Common myeloid progenitor, CD34-positive (primary cell): ENCODE results near the gene TUBGCP5.
"Not testable (repeated sequence)": the region's sequence is repeated elsewhere in the genome, so short reads cannot be mapped to it uniquely, and the experiment has no call there.

ENCODE experiments used
- CTCF ChIA-PET: fragments of 350-600 bp; sonication (Branson Sonifier 250); formaldehyde crosslinking; loops from one replicate; lab custom pipeline; 2021; ENCODE audit warnings: antibody characterized with exemption; lab: Charles Lee
- POLR2A ChIA-PET: fragments of 350-600 bp; sonication (Branson Sonifier 250); formaldehyde crosslinking; loops from one replicate; lab custom pipeline; 2021; ENCODE audit warnings: antibody characterized with exemption; lab: Charles Lee
- DNase-seq, 3 donors: peaks; one replicate each; pipeline versions ENCODE4 v3.0.0 to v3.0.0-alpha.2; 2013
- H3K27ac ChIP-seq, 2 experiments: 1 replicate in 1 of 2; 2 replicates in 1 of 2; pipeline ENCODE4 v1.7.0; 2013; ENCODE audit warnings: inconsistent platforms in 2 of 2, low read length in 2 of 2, mild to moderate bottlenecking in 2 of 2, low read depth in 1 of 2, moderate library complexity in 1 of 2; ENCODE audit not compliant: severe bottlenecking in 2 of 2, insufficient read depth in 1 of 2, poor library complexity in 1 of 2
- H3K27me3 ChIP-seq, 5 experiments: replicated peaks in 2 of 5; 1 replicate in 3 of 5; 2 replicates in 2 of 5; pipeline versions ENCODE4 v1.6.1 to v1.7.0; 2013; ENCODE audit warnings: low read length in 4 of 5, mild to moderate bottlenecking in 2 of 5, moderate library complexity in 2 of 5, inconsistent platforms in 1 of 5; ENCODE audit not compliant: insufficient read depth in 5 of 5, control insufficient read depth in 4 of 5
- H3K36me3 ChIP-seq, 4 experiments: 1 replicate in 2 of 4; 2 replicates in 2 of 4; pipeline versions ENCODE4 v1.6.1 to v1.7.0; 2013; ENCODE audit warnings: low read length in 3 of 4, control low read depth in 1 of 4, mild to moderate bottlenecking in 1 of 4; ENCODE audit not compliant: control insufficient read depth in 4 of 4, insufficient read depth in 4 of 4
- H3K4me1 ChIP-seq, 4 experiments: 1 replicate in 3 of 4; 2 replicates in 1 of 4; pipeline versions ENCODE4 v1.6.1 to v1.7.1; 2013; ENCODE audit warnings: low read length in 3 of 4, mild to moderate bottlenecking in 3 of 4, control low read depth in 1 of 4, inconsistent platforms in 1 of 4, moderate library complexity in 1 of 4; ENCODE audit not compliant: control insufficient read depth in 4 of 4, insufficient read depth in 4 of 4; ENCODE audit errors: control extremely low read depth in 1 of 4
- H3K4me3 ChIP-seq, 7 experiments: 1 replicate in 4 of 7; 2 replicates in 3 of 7; pipeline versions ENCODE4 v1.5.1 to v1.7.0; 2013; ENCODE audit warnings: mild to moderate bottlenecking in 7 of 7, low read length in 6 of 7, moderate library complexity in 6 of 7, inconsistent platforms in 2 of 7, low read depth in 2 of 7, control low read depth in 1 of 7; ENCODE audit not compliant: insufficient read depth in 4 of 7, control insufficient read depth in 1 of 7; ENCODE audit errors: extremely low read depth in 1 of 7
- H3K9me3 ChIP-seq, 5 experiments: 1 replicate in 4 of 5; 2 replicates in 1 of 5; pipeline versions ENCODE4 v1.6.1 to v1.7.1; 2013; ENCODE audit warnings: low read length in 4 of 5, mild to moderate bottlenecking in 2 of 5, inconsistent platforms in 1 of 5, low read depth in 1 of 5, moderate library complexity in 1 of 5; ENCODE audit not compliant: control insufficient read depth in 4 of 5, insufficient read depth in 2 of 5; ENCODE audit errors: control extremely low read depth in 1 of 5
- WGBS: methylation state at CpG from one replicate; pipeline ENCODE4 v1.1.5; 2013; ENCODE audit not compliant: insufficient coverage; 5-methylcytosine and 5-hydroxymethylcytosine counted together

The TUBGCP5 gene

GRCh38 chr15:23041736-23042135 lies 2.4 kb upstream of the TUBGCP5 start:
- H3K4me3 ChIP-seq, H3K27me3 ChIP-seq, DNase-seq, H3K9me3 ChIP-seq, POLR2A ChIA-PET, H3K36me3 ChIP-seq, H3K27ac ChIP-seq, CTCF ChIA-PET: not testable (repeated sequence)
- peaks cover 4 to 16% (median 10%) of the 10 kb centered on the region in 4 experiments for H3K4me1 ChIP-seq
- 92% methylated on average over 8 of the region's 8 CpGs for WGBS

DNA sequence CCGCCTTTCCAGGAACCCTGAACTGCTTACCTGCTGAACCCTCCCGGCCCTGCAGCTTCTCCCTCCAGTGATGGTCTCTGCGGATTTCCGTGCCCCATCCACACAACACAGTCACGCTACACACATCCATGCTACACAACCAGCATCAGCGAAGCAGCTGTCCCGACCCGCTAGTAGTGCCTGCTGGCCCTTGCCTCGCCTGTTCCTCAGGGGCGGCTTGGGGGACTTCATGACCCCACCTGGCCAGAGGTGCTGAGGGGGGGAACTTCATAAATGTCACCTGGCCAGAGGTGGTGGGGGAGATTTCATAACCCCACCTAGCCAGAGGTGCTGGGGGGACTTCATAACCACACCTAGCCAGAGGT lies 530 bp upstream of the TUBGCP5 start:
- Histone ChIP-seq H3K36me3 (peaks cover 0 to 8% (median 4%) of the 10 kb centered on the region in 4 experiments), H3K27me3 (no peaks in the 10 kb centered on the region), H3K27ac (peak overlapping the region; percentile 64 to 84), H3K4me3 (peak overlapping the region in 6 of 7 experiments; percentile 64 to 91 (median 80)), H3K4me1 (peaks cover 4 to 16% (median 10%) of the 10 kb centered on the region in 4 experiments), H3K9me3 (no peaks in the 10 kb centered on the region)
- ChIA-PET POLR2A (no interaction called here), CTCF (interaction anchor here (0.8 kb wide), 1 partner anchor 11 kb away, joined by 3 read pairs; no protein-coding TSS in a partner anchor)
- 48% methylated on average over 10 of the region's 10 CpGs for WGBS
- no peak for DNase-seq

DNA sequence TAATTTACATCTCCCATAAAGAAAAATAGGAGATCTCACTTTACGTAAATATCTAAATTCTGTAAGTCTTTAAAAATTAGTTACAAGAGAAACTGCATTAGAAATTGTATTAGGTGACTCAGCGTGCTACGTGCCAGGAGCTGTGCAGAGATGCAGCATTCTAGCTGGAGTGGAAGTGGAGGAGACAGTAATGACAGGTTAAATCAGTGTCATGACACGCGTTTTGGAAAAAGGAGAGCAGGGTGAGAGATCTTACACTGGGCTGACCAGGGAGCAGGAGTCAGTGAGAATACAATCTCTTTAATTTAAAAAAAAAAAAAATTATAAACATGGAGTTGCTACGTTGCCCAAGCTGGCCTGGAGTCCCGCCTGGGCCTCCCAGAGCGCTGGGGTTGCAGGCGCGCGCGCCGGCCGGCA lies 635 bp downstream of the TUBGCP5 start:
- no peaks in the 10 kb centered on the region for H3K9me3 ChIP-seq
- peak overlapping the region; percentile 64 to 84 for H3K27ac ChIP-seq
- DNase-seq, result peak in 1 of 3 donors; percentile 60
- peaks cover 4 to 16% (median 10%) of the 10 kb centered on the region in 4 experiments for H3K4me1 ChIP-seq
- H3K36me3 ChIP-seq, result peaks cover 0 to 18% (median 7%) of the 10 kb centered on the region in 4 experiments
- H3K4me3 ChIP-seq, result peak overlapping the region; percentile 64 to 91 (median 80)
- 1% methylated on average over 11 of the region's 14 CpGs for WGBS
- ChIA-PET POLR2A (no interaction called here), CTCF (no interaction called here)
- no peaks in the 10 kb centered on the region for H3K27me3 ChIP-seq

DNA sequence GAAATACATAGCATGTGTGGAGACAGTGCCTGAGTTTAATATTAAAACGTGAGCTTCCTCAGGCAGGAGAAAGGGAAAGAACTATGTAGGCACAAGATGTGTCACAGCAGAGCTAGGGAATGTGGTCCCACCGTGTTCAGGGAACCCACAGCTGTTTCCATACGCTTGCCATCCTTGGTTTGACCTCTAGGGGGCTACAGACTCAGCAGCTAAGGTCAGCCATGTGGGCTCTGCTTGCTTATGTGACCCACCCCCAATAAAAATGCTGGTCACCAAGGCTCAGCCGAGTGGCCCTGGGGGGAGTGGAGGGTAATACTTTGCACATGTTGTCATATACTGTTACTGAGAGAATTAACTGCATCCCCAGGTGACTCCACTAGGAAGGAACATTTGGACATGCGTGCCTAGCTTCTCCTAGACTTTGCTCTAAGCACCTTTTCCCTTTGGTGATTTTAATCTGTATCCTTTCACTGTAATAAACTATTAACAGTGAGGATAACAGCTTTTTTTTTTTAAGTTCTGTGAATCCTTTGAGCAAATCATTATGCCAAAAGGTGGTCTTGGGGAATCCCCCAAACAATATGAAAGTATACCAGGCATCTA lies 3.3 kb downstream of the TUBGCP5 start:
- WGBS, result 43% methylated on average over 3 of the region's 5 CpGs
- DNase-seq, result peak; percentile 57 to 73 (median 72)

DNA sequence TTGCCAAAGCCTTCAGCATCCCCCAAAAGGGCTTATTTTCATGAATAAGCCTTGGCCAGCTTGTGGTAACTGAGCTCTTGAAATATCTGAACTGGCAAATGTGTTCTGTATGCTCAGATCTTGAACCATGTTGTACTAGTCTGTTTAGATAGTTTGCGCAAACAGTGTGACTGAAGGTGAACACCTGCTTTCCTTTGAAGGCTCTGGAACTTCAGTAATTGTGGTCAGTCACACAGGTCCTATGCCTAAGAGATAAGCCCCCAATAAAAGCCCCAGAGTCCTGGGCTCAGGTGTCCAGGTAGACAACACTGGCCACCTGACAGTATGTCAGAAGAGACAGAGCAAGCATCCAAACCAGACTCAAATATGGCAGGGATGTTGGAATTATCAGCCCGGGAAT lies 5.4 kb downstream of the TUBGCP5 start:
- Histone ChIP-seq H3K27me3 (no peaks in the 10 kb centered on the region), H3K36me3 (peaks cover 6 to 44% (median 22%) of the 10 kb centered on the region in 4 experiments), H3K4me1 (peaks cover 3 to 9% (median 6%) of the 10 kb centered on the region in 4 experiments), H3K4me3 (no peak overlapping the region), H3K9me3 (no peaks in the 10 kb centered on the region), H3K27ac (no peak overlapping the region)
- CTCF ChIA-PET, result no interaction called here
- POLR2A ChIA-PET, result no interaction called here
- DNase-seq, result no peak
- WGBS, result 100% methylated on average over 2 of the region's 2 CpGs

More for the DNA sequence above, 3.3 kb downstream of the TUBGCP5 start:
- Histone ChIP-seq H3K27ac (no peak overlapping the region), H3K4me3 (no peak overlapping the region), H3K36me3 (peaks cover 2 to 28% (median 13%) of the 10 kb centered on the region in 4 experiments), H3K27me3 (no peaks in the 10 kb centered on the region), H3K4me1 (peaks cover 4 to 16% (median 10%) of the 10 kb centered on the region in 4 experiments), H3K9me3 (no peaks in the 10 kb centered on the region)
- ChIA-PET POLR2A (no interaction called here), CTCF (interaction anchor here (0.6 to 1.7 kb wide), 10 partner anchors 8 to 429 kb away, joined by 3 to 7 read pairs (median 4); no protein-coding TSS in a partner anchor)

DNA sequence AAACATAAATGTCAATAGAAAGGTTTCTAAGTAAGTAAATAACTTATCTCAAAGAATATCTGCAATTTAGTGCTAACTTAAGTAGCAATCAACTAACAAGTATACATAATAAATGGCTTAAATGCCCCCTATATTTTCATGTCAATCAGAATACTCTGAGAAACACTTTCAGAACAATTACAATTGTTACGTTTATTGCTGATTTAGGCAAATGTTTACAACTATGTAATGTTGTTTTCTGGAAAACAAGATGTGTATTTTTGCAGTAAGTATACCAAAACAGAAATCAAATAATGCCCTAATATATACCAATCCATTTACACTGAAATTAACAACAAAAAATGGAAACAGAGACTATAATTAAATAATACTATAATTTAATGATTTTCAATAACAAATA lies 13.2 kb downstream of the TUBGCP5 start:
- no peak for DNase-seq
- no CpG with 5 or more reads among the region's 1 CpG for WGBS
- H3K4me1 ChIP-seq, result no peaks in the 10 kb centered on the region
- H3K4me3 ChIP-seq, result no peak overlapping the region
- POLR2A ChIA-PET, result no interaction called here
- peaks cover 26 to 65% (median 47%) of the 10 kb centered on the region in 4 experiments for H3K36me3 ChIP-seq
- H3K27ac ChIP-seq, result no peak overlapping the region
- no peaks in the 10 kb centered on the region for H3K9me3 ChIP-seq
- no peaks in the 10 kb centered on the region for H3K27me3 ChIP-seq
- CTCF ChIA-PET, result no interaction called here

GRCh38 chr15:23022156-23022555 lies 17.2 kb downstream of the TUBGCP5 start:
- H3K27me3 ChIP-seq, result no peaks in the 10 kb centered on the region
- no peak overlapping the region for H3K27ac ChIP-seq
- no peaks in the 10 kb centered on the region for H3K9me3 ChIP-seq
- no peak for DNase-seq
- H3K4me3 ChIP-seq, result no peak overlapping the region
- WGBS, result no CpG with 5 or more reads among the region's 2 CpGs
- ChIA-PET CTCF (interaction anchor here (0.6 to 2.3 kb wide), 2 partner anchors 9 to 14 kb away, joined by 3 to 7 read pairs; no protein-coding TSS in a partner anchor), POLR2A (no interaction called here)
- peaks cover 27 to 76% (median 48%) of the 10 kb centered on the region in 4 experiments for H3K36me3 ChIP-seq
- H3K4me1 ChIP-seq, result no peaks in the 10 kb centered on the region
